Measurements from ENCODE around the gene TH. TPM values are rescaled to one million over a fixed set of nuclear protein-coding genes. Genes with fewer than 3 reads are reported as not detected.

Gene TH
- total RNA-seq, 1 donor from 2014 or later, result not detected

GRCh38 chr11:2198621-2199365 is 27.2 kb upstream of the TH start:
- H3K9me3 ChIP-seq, result no peaks in the 10 kb centered on the region
- intact Hi-C loops (cut with DNase I), result loop anchor here (5.0 kb wide), 2 partner anchors 104 to 224 kb away; partner anchors contain the start of genes C11orf21 and TSPAN32
- TF ChIP-seq, protein P1, sequence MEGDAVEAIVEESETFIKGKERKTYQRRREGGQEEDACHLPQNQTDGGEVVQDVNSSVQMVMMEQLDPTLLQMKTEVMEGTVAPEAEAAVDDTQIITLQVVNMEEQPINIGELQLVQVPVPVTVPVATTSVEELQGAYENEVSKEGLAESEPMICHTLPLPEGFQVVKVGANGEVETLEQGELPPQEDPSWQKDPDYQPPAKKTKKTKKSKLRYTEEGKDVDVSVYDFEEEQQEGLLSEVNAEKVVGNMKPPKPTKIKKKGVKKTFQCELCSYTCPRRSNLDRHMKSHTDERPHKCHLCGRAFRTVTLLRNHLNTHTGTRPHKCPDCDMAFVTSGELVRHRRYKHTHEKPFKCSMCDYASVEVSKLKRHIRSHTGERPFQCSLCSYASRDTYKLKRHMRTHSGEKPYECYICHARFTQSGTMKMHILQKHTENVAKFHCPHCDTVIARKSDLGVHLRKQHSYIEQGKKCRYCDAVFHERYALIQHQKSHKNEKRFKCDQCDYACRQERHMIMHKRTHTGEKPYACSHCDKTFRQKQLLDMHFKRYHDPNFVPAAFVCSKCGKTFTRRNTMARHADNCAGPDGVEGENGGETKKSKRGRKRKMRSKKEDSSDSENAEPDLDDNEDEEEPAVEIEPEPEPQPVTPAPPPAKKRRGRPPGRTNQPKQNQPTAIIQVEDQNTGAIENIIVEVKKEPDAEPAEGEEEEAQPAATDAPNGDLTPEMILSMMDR (IDR thresholded peaks at IDR 0.05), result no peak
- no peak overlapping the region for H3K27ac ChIP-seq
- DNase-seq, result no peak
- H3K4me3 ChIP-seq, result no peak overlapping the region
- ATAC-seq, result no peak
- peaks cover 5% of the 10 kb centered on the region for H3K27me3 ChIP-seq
- H3K4me1 ChIP-seq, result peaks cover 3% of the 10 kb centered on the region
- H3K36me3 ChIP-seq, result no peaks in the 10 kb centered on the region

- Histone ChIP-seq H3K4me3 (no peak overlapping the region), H3K9me3 (no peaks in the 10 kb centered on the region), H3K27me3 (peaks cover 5% of the 10 kb centered on the region), H3K4me1 (peaks cover 3% of the 10 kb centered on the region), H3K27ac (no peak overlapping the region), H3K36me3 (no peaks in the 10 kb centered on the region)
- intact Hi-C loops (cut with DNase I), result loop anchor here (5.0 kb wide), 2 partner anchors 104 to 224 kb away; partner anchors contain the start of genes C11orf21 and TSPAN32
- TF ChIP-seq, protein P1 (IDR thresholded peaks at IDR 0.05), result no peak
- ATAC-seq, result no peak
- DNase-seq, result no peak
Measured at GRCh38 chr11:2197771-2198520, 26.3 kb upstream of the TH start.

- ATAC-seq (peak; percentile 89), DNase-seq (peak; percentile 90)
- Histone ChIP-seq H3K36me3 (no peaks in the 10 kb centered on the region), H3K4me3 (no peak overlapping the region), H3K27ac (no peak overlapping the region), H3K9me3 (no peaks in the 10 kb centered on the region), H3K4me1 (peaks cover 3% of the 10 kb centered on the region), H3K27me3 (peaks cover 5% of the 10 kb centered on the region)
- intact Hi-C loops (cut with DNase I), result loop anchor here (5.0 kb wide), 2 partner anchors 105 to 225 kb away; partner anchors contain the start of genes C11orf21 and TSPAN32
- TF ChIP-seq, protein P1 (IDR thresholded peaks at IDR 0.05), result peak; percentile 80
Measured at GRCh38 chr11:2196970-2197770, 25.6 kb upstream of the TH start.

DNA sequence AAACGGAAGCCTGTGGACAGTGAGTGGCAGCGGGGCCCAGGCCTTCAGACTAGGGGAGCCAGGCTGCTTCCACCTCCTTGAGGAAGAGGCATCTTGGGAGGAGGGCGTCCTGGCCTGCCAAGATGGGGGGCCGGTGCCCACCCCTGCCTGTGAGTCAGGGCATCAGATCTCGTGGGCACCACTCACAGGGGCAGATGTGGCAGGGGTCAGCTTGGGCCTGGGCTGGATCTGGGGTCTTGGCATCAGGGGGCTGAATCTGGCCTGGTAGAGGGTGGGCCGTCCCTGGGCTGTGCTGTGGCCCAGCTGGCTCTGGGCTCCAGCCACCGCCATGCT is 24.1 kb upstream of the TH start:
- ATAC-seq, result no peak
- Histone ChIP-seq H3K4me1 (peaks cover 6% of the 10 kb centered on the region), H3K27ac (no peak overlapping the region), H3K36me3 (no peaks in the 10 kb centered on the region), H3K4me3 (no peak overlapping the region), H3K9me3 (no peaks in the 10 kb centered on the region), H3K27me3 (peaks cover 5% of the 10 kb centered on the region)
- TF ChIP-seq, protein P1 (IDR thresholded peaks at IDR 0.05), result no peak
- no peak for DNase-seq
- intact Hi-C loops (cut with DNase I), result loop anchor here (5.0 kb wide), 2 partner anchors 107 to 227 kb away; partner anchors contain the start of genes C11orf21 and TSPAN32

All from upper lobe of right lung (tissue), 1 donor.